GM21515 (cell line): ENCODE results near the gene GRID1.

ENCODE experiments used
- ATAC-seq: cut with Tn5 transposase; IDR thresholded peaks from one replicate; pipeline ENCODE4 v1.9.1; 2021; ENCODE audit not compliant: unreplicated experiment

The GRID1 gene

DNA sequence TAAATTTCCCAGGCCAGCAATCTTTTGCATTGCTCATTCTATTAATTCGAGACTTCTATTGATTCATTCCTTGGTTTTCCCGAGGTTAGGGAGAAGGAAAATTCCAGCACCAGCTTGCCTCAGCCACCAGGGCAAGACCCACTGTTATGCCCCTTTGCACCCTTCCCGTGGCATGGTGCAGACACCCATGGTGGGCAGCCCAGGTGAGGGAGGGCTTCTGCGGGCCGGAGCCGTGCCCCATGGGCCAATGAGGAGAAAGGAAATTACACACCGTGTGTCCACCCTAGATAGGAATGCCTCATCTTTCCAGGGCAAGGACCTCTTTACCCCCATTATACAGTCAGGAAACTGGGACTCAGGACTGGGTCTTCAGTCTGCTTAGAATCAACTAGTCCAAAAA, 4.5 kb upstream of the GRID1 start:
- no peak for ATAC-seq

DNA sequence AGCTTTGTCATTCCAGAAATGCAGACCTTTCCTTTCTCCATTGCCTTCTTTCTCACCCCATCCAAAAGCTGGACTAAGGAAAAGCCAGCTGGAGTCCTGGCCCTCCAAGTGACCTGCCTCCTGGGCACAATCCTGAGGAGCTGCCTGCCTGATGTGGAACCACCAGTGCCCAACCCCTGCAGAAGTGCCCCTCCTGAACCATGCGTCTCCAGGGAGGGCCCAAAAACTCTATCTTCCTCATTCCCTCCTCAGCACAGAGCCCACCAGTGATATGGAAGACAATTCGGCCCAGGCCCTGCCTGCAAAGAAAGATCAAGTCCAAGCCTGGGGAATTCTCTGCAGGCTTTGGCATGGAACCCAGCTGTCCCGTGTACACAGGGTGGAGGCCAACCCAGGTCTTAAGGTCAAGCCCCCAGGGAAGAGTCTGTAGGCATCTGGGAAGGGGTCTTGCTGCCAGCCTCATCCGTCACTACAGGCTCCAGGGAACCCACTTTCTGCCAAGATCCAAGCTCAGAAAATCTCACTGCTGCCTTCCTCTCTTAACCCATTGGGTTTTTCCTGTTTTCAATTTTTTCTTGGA, 3.5 kb upstream of the GRID1 start:
- no peak for ATAC-seq

DNA sequence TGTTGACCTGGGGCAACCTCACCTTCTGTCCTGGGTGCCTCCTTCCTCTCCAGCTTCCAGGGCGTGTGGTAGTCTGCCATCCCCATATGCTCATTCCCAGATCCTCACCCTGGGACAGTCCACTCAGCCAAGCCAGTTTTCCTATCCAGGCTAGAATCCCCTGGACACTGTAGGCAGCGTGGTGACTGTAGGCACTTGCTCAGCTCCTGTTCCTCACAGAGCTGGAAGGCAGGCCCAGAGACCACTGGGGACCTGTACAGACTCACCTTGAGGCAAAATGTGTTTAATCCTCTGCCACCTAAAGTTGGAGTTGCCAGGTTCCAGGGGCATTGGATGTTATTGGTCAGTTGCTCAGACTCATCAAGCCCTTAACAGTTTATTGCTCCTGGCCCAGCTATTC, 2.4 kb upstream of the GRID1 start:
- no peak for ATAC-seq

DNA sequence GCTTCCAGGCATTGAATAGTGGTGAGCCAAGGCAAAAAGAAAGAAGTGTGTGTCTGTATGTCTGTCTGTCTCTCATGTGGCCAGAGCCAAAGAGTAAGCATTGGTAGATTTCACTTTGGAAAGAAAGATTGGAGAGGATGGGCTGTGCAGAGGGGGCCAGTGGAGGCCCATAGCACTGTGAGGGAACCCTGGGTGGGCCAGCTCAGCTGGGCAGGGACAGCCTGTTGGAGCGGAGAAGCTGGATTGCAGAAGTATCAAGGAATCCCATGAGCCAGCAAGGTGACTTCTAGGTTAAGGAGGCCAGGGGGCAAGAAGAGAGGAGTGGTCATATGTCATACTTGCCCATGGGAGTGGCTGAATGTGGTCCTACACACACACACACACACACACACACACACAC, 1.5 kb upstream of the GRID1 start:
- ATAC-seq: no peak

- ATAC-seq: no peak
Observed at GRCh38 chr10:86367152-86367951, 757 bp upstream of the GRID1 start.

DNA sequence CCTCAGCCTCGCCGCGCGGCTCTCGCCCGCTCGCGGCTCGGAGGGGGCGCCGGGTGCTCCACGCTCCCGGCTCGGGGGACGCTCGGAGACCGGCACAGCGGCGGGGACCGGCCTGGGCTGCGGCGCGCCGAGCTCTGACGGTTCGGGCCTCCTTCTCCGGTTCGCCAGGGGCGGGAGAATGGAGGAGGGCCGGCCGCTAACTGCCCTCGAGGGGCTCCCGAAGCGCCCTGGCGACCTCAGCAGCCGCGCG, 232 bp upstream of the GRID1 start:
- ATAC-seq: no peak

- ATAC-seq: no peak
Observed at GRCh38 chr10:86365346-86366032, 1.1 kb downstream of the GRID1 start.

DNA sequence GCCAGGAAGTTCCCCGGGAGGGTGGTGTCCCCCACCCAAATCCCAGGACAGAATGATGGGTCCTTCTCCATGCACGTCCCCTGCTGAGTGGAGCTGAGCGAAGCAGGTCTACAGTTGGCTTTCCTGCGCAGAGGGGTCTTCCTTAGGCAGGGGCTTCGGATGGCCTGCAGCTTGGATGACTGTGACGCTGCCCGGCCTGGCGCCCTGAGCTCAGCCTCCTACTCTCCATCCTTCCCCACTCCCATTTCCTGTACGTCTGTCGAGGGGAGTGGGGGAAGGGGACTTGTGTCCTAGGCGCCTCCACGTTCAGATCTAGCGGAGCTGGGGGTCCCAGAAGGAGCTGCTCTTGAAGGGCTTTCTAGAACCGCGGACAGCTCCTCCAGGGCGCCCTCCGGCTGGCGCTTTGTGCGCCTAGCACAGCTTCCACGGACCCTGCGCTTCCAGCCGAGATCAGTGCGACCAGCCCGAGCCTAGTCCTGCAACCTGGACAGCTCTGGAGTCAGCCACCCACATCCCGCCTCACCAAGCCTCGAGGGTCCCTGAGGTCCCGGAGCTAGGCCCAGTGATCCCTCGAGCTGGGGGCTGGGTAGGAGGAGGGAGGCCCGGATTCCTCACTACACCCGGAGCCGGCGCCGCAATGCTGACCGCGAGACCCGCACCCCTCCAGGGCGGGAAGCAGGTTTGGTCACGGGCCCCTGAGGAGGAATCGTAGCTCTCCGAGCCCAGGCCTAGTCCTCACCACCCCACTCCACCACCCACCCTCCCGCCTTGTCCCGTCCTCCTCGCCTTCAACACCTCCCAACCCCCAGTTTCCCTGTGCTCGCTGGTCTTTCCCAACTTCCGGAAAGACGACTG, 1.9 kb downstream of the GRID1 start:
- no peak for ATAC-seq

GRCh38 chr10:86363833-86364490, 2.6 kb downstream of the GRID1 start:
- ATAC-seq: no peak

GRCh38 chr10:86363184-86363832, 3.3 kb downstream of the GRID1 start:
- ATAC-seq: no peak

DNA sequence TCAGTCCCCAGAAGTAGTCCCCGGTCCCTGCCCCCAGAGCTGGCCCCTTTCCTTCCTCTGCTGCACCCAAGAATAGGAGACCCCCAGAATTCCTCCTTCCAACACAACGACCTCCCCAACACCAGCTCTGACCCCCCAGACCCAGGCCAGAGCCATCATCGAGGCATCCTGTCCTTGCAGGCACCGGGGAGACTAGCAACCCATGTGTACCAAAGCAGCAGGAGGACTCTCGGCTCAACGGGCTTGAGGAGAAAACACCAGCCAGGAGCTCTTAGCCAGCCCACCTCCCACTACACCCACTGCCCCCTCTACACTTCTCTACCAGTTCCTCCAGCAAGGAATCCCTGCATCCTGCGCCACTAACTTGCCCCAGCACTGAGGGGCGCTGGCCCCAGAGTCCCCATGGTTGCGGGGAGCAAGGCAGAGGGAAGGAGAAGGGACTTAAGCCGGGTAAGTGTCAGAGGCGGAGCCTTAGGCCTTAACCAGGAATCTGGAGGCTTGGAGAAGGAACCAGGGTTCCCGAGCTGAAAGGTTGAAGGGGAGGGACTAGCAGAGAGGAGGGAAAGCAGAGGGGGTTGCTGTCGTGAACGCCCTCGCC, 3.9 kb downstream of the GRID1 start:
- ATAC-seq: no peak

DNA sequence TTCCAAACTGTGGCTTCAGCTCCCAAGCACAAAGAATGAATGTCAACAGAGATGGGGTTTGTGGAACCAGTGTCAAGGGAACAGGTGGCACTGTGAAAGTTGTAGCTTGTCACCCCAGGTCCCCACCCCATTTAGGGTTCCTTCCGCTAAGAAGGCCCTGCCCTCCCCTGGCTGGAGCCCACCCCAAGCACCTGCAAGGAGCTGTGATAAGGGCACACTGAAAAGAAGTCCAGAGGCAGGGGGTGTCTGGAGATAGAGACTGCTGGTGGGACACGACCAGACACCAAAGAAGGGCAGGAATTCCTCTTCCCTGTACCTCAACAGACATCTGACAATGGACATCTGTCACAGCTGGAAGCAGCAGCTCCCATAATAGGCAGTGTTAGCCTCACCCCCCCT, 4.5 kb downstream of the GRID1 start:
- no peak for ATAC-seq

GRCh38 chr10:86361156-86362128, 5.2 kb downstream of the GRID1 start:
- ATAC-seq: no peak

GRCh38 chr10:86360657-86361056, 5.9 kb downstream of the GRID1 start:
- no peak for ATAC-seq

- no peak for ATAC-seq
Observed at GRCh38 chr10:86359954-86360353, 6.6 kb downstream of the GRID1 start.

DNA sequence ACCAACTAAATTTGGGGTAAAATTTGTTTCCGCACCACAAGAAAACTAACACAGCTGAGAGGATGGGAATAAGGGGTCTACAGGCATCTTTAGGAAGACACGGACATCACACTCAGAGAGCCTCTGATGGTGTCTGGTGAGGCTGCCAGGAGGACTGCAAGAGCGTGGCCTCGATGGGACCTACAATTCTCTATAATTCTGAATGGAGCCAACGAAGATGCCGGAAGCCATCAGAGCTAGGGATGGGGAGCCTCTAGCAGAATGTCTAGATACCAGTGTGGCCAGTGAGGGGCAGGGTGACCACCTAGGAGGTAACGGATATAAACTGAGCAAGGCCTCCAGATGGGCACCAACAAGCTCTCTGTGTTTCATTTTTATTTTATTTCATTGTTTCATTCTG, 7.5 kb downstream of the GRID1 start:
- no peak for ATAC-seq

- ATAC-seq: no peak
Observed at GRCh38 chr10:86357676-86358075, 8.9 kb downstream of the GRID1 start.

GRCh38 chr10:86357041-86357440, 9.6 kb downstream of the GRID1 start:
- no peak for ATAC-seq

- no peak for ATAC-seq
Observed at GRCh38 chr10:86356296-86356695, 10.3 kb downstream of the GRID1 start.
